HL-60 (cell line): Measurements from ENCODE around the gene AQP12B.
"Not testable (repeated sequence)": the region's sequence is repeated elsewhere in the genome, so short reads cannot be mapped to it uniquely, and the experiment has no call there.

Experiments
- GABPA ChIP-seq: IDR thresholded peaks from 2 replicates; pipeline ENCODE4 v1.6.1; 2012; ENCODE audit warnings: low read depth
- POLR2AphosphoS5 ChIP-seq: IDR thresholded peaks from 2 replicates; pipeline ENCODE4 v1.6.1; 2012; ENCODE audit warnings: low read depth
- REST ChIP-seq: IDR thresholded peaks from 2 replicates; pipeline ENCODE4 v1.6.1; 2012; ENCODE audit warnings: low read depth; ENCODE audit not compliant: insufficient replicate concordance
- SPI1 ChIP-seq: IDR thresholded peaks from 2 replicates; pipeline ENCODE4 v1.6.1; 2012; ENCODE audit warnings: low read depth, mild to moderate bottlenecking, borderline replicate concordance
- TF ChIP-seq, protein P1 (sequence below): IDR thresholded peaks from one replicate; pipeline ENCODE4 v1.5.1; 2011; ENCODE audit warnings: low read length, control low read depth, inconsistent platforms; ENCODE audit not compliant: insufficient read depth

DNA sequence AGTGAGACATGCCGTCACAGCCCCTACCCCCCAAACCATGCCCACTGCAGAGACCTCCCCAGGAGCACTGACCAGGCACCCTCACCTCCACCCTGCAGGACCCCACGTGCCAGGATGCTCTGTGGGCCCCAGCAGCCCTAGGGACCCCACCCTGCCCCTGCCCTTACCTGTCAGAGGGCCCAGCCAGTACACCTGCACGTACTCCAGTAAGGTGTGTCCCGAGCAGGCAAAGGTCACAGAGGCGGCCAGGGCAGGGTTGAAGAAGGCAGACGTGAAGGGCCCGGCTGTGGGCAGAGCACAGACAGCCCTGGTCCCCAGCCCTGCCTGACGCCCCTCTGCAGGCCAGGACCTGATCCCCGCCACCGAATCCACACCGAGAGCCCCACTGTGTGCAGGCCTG lies 2.5 kb downstream of the AQP12B start:
- TF ChIP-seq, protein P1, sequence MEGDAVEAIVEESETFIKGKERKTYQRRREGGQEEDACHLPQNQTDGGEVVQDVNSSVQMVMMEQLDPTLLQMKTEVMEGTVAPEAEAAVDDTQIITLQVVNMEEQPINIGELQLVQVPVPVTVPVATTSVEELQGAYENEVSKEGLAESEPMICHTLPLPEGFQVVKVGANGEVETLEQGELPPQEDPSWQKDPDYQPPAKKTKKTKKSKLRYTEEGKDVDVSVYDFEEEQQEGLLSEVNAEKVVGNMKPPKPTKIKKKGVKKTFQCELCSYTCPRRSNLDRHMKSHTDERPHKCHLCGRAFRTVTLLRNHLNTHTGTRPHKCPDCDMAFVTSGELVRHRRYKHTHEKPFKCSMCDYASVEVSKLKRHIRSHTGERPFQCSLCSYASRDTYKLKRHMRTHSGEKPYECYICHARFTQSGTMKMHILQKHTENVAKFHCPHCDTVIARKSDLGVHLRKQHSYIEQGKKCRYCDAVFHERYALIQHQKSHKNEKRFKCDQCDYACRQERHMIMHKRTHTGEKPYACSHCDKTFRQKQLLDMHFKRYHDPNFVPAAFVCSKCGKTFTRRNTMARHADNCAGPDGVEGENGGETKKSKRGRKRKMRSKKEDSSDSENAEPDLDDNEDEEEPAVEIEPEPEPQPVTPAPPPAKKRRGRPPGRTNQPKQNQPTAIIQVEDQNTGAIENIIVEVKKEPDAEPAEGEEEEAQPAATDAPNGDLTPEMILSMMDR, result not testable (repeated sequence)
- not testable (repeated sequence) for TF ChIP-seq POLR2AphosphoS5, REST, GABPA, SPI1
